ENCODE results near the gene IRF1. TPM values are rescaled to one million over a fixed set of nuclear protein-coding genes. Genes with fewer than 3 reads are reported as not detected.
A peak's percentile ranks its signal among the peaks of the same experiment; 100 is the strongest.
"Not testable (repeated sequence)": the region's sequence is repeated elsewhere in the genome, so short reads cannot be mapped to it uniquely, and the experiment has no call there.

The IRF1 gene
- total RNA-seq, 1 experiment from 2014 or later = 36.1 TPM

GRCh38 chr5:132439521-132440089 lies 51.0 kb downstream of the IRF1 start:
- DNase-seq (ENCODE audit: low read depth) = peak; percentile 91

GRCh38 chr5:132438917-132439316 lies 51.7 kb downstream of the IRF1 start:
- peak; percentile 63 for DNase-seq (ENCODE audit: low read depth)

- DNase-seq (ENCODE audit: low read depth) = not testable (repeated sequence)
These were observed 52.3 kb downstream of the IRF1 start for GRCh38 chr5:132438267-132438645.

- DNase-seq (ENCODE audit: low read depth) = peak; percentile 91
These were observed 52.8 kb downstream of the IRF1 start for GRCh38 chr5:132437604-132438266.

GRCh38 chr5:132436936-132437335 lies 53.6 kb downstream of the IRF1 start:
- no peak for DNase-seq (ENCODE audit: low read depth)

GRCh38 chr5:132435886-132436285 lies 54.7 kb downstream of the IRF1 start:
- no peak for DNase-seq (ENCODE audit: low read depth)

GRCh38 chr5:132435447-132435846 lies 55.1 kb downstream of the IRF1 start:
- no peak for DNase-seq (ENCODE audit: low read depth)

GRCh38 chr5:132434416-132435286 lies 55.9 kb downstream of the IRF1 start:
- DNase-seq (ENCODE audit: low read depth) = no peak

- no peak for DNase-seq (ENCODE audit: low read depth)
These were observed 57.4 kb downstream of the IRF1 start for GRCh38 chr5:132433141-132433540.

GRCh38 chr5:132431632-132432031 lies 58.9 kb downstream of the IRF1 start:
- no peak for DNase-seq (ENCODE audit: low read depth)

Other genes starting within 250 kb of the IRF1 start
- 11.7 and 25.0 TPM in 2 replicates for gene PDLIM4, start 233.1 kb downstream of the IRF1 start, total RNA-seq (2014; rRNA removed; shearing (Covaris generic))
- gene SLC22A4, start 196.4 kb downstream of the IRF1 start, total RNA-seq (2014; rRNA removed; shearing (Covaris generic)) = 6.3 and 7.5 TPM in 2 replicates
- 3.7 and 4.5 TPM in 2 replicates for gene SLC22A5, start 121.1 kb downstream of the IRF1 start, total RNA-seq (2014; rRNA removed; shearing (Covaris generic))
- gene IL5, start 52.7 kb upstream of the IRF1 start, total RNA-seq (2014; rRNA removed; shearing (Covaris generic)) = not detected in 2 replicates
- 11.6 and 14.3 TPM in 2 replicates for gene RAD50, start 66.2 kb upstream of the IRF1 start, total RNA-seq (2014; rRNA removed; shearing (Covaris generic))
- gene IL13, start 167.4 kb upstream of the IRF1 start, total RNA-seq (2014; rRNA removed; shearing (Covaris generic)) = not detected in 2 replicates
- not detected in 2 replicates for gene IL4, start 183.2 kb upstream of the IRF1 start, total RNA-seq (2014; rRNA removed; shearing (Covaris generic))
- gene KIF3A, start 246.8 kb upstream of the IRF1 start, total RNA-seq (2014; rRNA removed; shearing (Covaris generic)) = 4.7 and 5.5 TPM in 2 replicates

All from M059J (cell line).